Breast epithelium (tissue), 4 donors: ENCODE data around the gene CDKN2A. TPM values are rescaled to one million over a fixed set of nuclear protein-coding genes. Genes with fewer than 3 reads are reported as not detected.

ENCODE experiments used
- DNase-seq, 2 donors: peaks; one replicate each; pipeline ENCODE4 v3.0.0-alpha.2; 2019; ENCODE audit warnings: low spot score in 2 of 2
- H3K27ac ChIP-seq, 2 donors: fragments of 200-600 bp; sonication (generic) in 1 of 2; one replicate each; pipeline ENCODE4 v1.5.1; 2016 to 2019; ENCODE audit warnings: mild to moderate bottlenecking in 1 of 2
- H3K27me3 ChIP-seq, 2 donors: fragments of 200-600 bp; sonication (generic) in 1 of 2; one replicate each; pipeline versions ENCODE4 v1.5.1 to v1.6.0; 2017 to 2019; ENCODE audit warnings: control low read depth in 1 of 2, mild to moderate bottlenecking in 1 of 2
- H3K36me3 ChIP-seq: fragments of 200-600 bp; one replicate; pipeline ENCODE4 v1.5.1; 2019
- H3K4me1 ChIP-seq, 2 donors: fragments of 200-600 bp; sonication (generic); one replicate each; pipeline ENCODE4 v1.5.1; 2016 to 2019; ENCODE audit warnings: control low read depth in 1 of 2
- H3K4me3 ChIP-seq, 3 donors: fragments of 200-600 bp; sonication (generic); 1 replicate in 2 of 3; 2 replicates in 1 of 3; pipeline ENCODE4 v1.5.1; 2016 to 2019; ENCODE audit warnings: mild to moderate bottlenecking in 3 of 3, moderate library complexity in 2 of 3
- H3K9me3 ChIP-seq, 2 donors: fragments of 200-600 bp; sonication (generic) in 1 of 2; one replicate each; pipeline ENCODE4 v1.5.1; 2016 to 2019; ENCODE audit warnings: control low read depth in 1 of 2
- POLR2A ChIP-seq: fragments of 450-650 bp; IDR thresholded peaks from one replicate; pipeline ENCODE4 v1.6.1; 2016; ENCODE audit warnings: antibody characterized with exemption, mild to moderate bottlenecking, moderate library complexity
- POLR2AphosphoS5 ChIP-seq, 3 donors: sonication (generic); formaldehyde crosslinking; IDR thresholded peaks; one replicate each; pipeline ENCODE4 v1.6.1; 2017; ENCODE audit warnings: antibody characterized with exemption in 3 of 3
- intact Hi-C: fragments of 100-400 bp; cut with DNase I; formaldehyde crosslinking; loops from one replicate; pipeline ENCODE4 v1.15.1; 2023; ENCODE audit warnings: low total_unique reads
- total RNA-seq, 3 donors: library from RNA; depleted of rRNA; stranded (reverse); fragments of >200 nt; gene quantifications; one replicate each; pipeline ENCODE4 v1.1.0, GENCODE V29; 2016
- TF ChIP-seq, protein P1 (sequence below), 3 donors: fragments of 450-650 bp; IDR thresholded peaks; one replicate each; pipeline ENCODE4 v1.5.1; 2016 to 2017; ENCODE audit warnings: antibody characterized with exemption in 3 of 3, mild to moderate bottlenecking in 3 of 3, moderate library complexity in 3 of 3

CDKN2A gene
- total RNA-seq, 3 donors from 2014 or later, result 0.80 to 19.3 (median 3.5) TPM

DNA sequence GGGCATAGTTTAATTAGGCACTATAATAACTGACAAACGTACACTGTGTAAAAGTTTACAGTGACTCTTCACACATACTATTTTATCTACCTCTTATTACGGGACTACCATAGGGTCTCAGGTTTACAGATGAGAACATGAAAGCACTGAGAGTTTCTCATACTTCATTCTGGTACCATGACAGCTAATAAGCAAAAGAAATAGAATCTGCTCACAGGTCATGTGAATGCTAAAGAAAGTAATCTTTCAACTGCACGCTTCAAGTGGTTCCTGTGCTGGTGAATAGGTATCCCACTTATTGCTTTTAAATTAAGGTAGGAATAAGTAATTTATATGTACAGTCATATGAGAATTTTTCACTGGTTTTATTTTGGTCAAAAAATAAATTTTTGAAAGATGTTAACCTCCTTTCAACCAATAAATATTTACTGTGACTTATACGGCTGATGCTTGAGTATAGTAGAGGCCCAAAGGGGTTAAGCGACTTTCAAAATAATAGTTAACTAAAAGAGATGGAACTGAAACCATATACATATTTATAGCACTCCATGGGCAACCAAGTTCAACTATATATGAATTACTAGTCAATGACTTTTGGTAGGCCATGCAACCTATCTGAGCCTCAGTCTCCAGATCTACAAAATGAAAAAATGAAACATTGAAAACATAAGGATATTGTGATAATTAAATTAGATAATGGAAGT lies 8.1 kb downstream of the CDKN2A start:
- intact Hi-C loops, result no loop called here
- no peaks in the 10 kb centered on the region for H3K36me3 ChIP-seq
- H3K27me3 ChIP-seq, result peaks cover 0 to 37% of the 10 kb centered on the region in 2 donors
- H3K9me3 ChIP-seq, result no peaks in the 10 kb centered on the region
- no peak for TF ChIP-seq POLR2AphosphoS5 (IDR thresholded peaks at IDR 0.05)
- no peak for TF ChIP-seq POLR2A
- TF ChIP-seq, protein P1, sequence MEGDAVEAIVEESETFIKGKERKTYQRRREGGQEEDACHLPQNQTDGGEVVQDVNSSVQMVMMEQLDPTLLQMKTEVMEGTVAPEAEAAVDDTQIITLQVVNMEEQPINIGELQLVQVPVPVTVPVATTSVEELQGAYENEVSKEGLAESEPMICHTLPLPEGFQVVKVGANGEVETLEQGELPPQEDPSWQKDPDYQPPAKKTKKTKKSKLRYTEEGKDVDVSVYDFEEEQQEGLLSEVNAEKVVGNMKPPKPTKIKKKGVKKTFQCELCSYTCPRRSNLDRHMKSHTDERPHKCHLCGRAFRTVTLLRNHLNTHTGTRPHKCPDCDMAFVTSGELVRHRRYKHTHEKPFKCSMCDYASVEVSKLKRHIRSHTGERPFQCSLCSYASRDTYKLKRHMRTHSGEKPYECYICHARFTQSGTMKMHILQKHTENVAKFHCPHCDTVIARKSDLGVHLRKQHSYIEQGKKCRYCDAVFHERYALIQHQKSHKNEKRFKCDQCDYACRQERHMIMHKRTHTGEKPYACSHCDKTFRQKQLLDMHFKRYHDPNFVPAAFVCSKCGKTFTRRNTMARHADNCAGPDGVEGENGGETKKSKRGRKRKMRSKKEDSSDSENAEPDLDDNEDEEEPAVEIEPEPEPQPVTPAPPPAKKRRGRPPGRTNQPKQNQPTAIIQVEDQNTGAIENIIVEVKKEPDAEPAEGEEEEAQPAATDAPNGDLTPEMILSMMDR (IDR thresholded peaks at IDR 0.05), result no peak
- no peak overlapping the region for H3K27ac ChIP-seq
- no peak overlapping the region for H3K4me3 ChIP-seq
- H3K4me1 ChIP-seq, result no peaks in the 10 kb centered on the region
- DNase-seq, result no peak

DNA sequence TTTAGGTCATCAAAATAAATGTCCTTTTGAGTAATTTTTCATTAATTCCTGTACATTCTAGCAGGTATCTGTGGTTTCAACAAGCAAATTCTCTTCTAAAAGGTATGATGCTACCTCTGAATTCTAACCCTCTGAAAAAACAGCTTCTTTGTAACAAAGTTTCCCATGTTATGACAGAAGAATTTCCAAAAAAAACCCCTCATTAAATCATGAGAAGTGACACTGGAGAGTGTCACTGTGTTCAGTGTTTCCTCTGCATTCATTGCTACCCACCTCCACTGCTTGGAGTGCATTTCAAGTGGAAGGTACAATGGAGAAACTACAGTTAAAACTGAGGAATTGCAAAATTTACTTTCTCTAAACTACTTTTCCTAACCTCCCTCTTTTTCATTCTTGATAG lies 10.1 kb downstream of the CDKN2A start:
- no peak overlapping the region for H3K27ac ChIP-seq
- H3K27me3 ChIP-seq, result peaks cover 0 to 30% of the 10 kb centered on the region in 2 donors
- no peaks in the 10 kb centered on the region for H3K36me3 ChIP-seq
- no peak for DNase-seq
- intact Hi-C loops, result no loop called here
- H3K4me3 ChIP-seq, result no peak overlapping the region
- no peaks in the 10 kb centered on the region for H3K4me1 ChIP-seq
- TF ChIP-seq, protein P1 (IDR thresholded peaks at IDR 0.05), result no peak
- TF ChIP-seq POLR2AphosphoS5 (IDR thresholded peaks at IDR 0.05) (no peak), POLR2A (no peak)
- no peaks in the 10 kb centered on the region for H3K9me3 ChIP-seq

DNA sequence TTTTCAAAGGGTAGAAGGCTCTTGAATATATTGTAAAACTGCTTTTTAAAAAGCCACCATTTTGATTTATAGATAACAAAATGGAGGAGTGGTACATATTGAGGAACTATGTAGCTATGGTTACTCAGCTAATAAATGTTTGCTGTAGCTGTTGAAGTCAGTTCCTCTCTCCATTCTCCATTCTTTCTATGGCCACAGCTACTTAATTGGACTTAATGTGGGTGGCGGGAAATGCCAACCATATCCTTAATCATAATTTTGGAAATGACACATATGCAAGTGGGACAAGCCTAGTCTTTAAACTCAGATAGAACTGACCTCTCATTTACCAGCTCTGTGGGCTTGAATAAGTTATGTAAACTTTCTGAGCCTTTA lies 10.6 kb downstream of the CDKN2A start:
- no peaks in the 10 kb centered on the region for H3K9me3 ChIP-seq
- H3K4me3 ChIP-seq, result no peak overlapping the region
- H3K27me3 ChIP-seq, result peaks cover 0 to 34% of the 10 kb centered on the region in 2 donors

DNA sequence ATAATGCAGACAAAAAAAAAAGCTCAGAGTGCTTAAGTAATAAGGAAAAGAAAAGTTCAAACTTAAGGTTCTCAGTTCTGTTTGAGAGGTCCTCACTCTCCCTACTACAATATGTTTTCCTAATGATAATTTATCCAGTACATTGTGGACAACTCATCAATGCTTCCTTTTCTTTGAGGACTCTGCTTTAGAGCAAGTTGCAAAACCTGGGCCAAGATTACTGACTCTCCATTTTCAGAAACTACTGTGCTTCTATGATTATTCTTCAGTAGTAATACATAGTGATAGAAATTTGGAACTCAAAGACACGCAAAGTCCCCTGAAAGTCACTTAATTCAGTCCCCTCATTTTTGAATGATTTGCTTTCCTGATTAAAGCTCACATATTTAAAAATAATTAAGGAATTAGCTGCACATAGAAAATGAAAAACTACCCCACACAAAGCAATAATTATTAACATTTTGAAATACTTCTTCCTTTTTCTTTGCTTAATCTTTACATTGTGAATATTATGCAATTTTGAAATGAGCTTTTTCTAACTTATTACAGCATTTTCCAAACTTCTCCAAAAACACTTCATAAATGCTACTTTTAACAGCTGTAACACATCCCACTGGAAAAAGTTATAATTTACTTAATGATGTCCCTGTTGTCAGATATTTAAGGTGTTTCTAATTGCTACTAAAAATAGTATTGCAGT lies 11.2 kb downstream of the CDKN2A start:
- TF ChIP-seq, protein P1 (IDR thresholded peaks at IDR 0.05), result no peak
- TF ChIP-seq POLR2AphosphoS5 (IDR thresholded peaks at IDR 0.05) (no peak), POLR2A (no peak)
- H3K27me3 ChIP-seq, result peaks cover 0 to 39% of the 10 kb centered on the region in 2 donors
- intact Hi-C loops, result no loop called here

More for the DNA sequence above, 10.6 kb downstream of the CDKN2A start:
- H3K36me3 ChIP-seq, result no peaks in the 10 kb centered on the region
- no peak for DNase-seq
- no peak for TF ChIP-seq POLR2AphosphoS5 (IDR thresholded peaks at IDR 0.05)
- TF ChIP-seq, protein P1 (IDR thresholded peaks at IDR 0.05), result no peak
- no peak for TF ChIP-seq POLR2A
- no peaks in the 10 kb centered on the region for H3K4me1 ChIP-seq
- no peak overlapping the region for H3K27ac ChIP-seq
- intact Hi-C loops, result no loop called here

DNA sequence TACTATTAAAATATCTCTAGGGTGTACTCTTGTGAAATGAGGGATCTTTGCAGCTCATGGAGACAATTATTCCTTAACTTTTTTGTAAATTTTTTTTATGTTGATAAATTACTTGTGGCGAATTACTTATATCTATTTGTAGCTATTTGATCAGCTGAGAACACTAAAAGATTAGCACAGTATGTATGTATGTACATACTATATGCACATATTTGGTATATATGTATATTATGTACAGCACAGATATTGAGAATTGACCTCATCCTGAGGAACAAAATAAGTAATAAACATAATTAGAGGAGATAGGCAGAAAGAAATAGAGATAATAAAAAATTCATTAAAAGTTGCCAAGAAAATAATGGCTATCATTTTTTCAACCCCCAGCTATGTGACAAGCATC lies 11.8 kb downstream of the CDKN2A start:
- TF ChIP-seq POLR2A (no peak), POLR2AphosphoS5 (IDR thresholded peaks at IDR 0.05) (no peak)
- TF ChIP-seq, protein P1 (IDR thresholded peaks at IDR 0.05), result no peak
- no peak overlapping the region for H3K27ac ChIP-seq
- peaks cover 0 to 45% of the 10 kb centered on the region in 2 donors for H3K27me3 ChIP-seq
- no peaks in the 10 kb centered on the region for H3K4me1 ChIP-seq
- H3K9me3 ChIP-seq, result no peaks in the 10 kb centered on the region
- intact Hi-C loops, result no loop called here
- no peak overlapping the region for H3K4me3 ChIP-seq
- DNase-seq, result no peak
- H3K36me3 ChIP-seq, result no peaks in the 10 kb centered on the region

More for the DNA sequence above, 11.2 kb downstream of the CDKN2A start:
- Histone ChIP-seq H3K36me3 (no peaks in the 10 kb centered on the region), H3K9me3 (no peaks in the 10 kb centered on the region), H3K4me1 (no peaks in the 10 kb centered on the region), H3K27ac (no peak overlapping the region), H3K4me3 (no peak overlapping the region)
- DNase-seq, result no peak
